ENCODE results near the gene NFIC.
"Not testable (repeated sequence)": the region's sequence is repeated elsewhere in the genome, so short reads cannot be mapped to it uniquely, and the experiment has no call there.

The NFIC gene

GRCh38 chr19:3368441-3368795, 2.0 kb downstream of the NFIC start:
- Mint-ChIP-seq H3K36me3 (ENCODE audit: low read depth) (peaks cover 34% of the 10 kb centered on the region), H3K27me3 (no peaks in the 10 kb centered on the region), H3K4me3 (peak overlapping the region; percentile 73), H3K27ac (peak overlapping the region; percentile 78), H3K9me3 (no peaks in the 10 kb centered on the region), H3K4me1 (ENCODE audit: low read depth) (peaks cover 77% of the 10 kb centered on the region)
- intact Hi-C loops (cut with micrococcal nuclease), result loop anchor here (5.0 kb wide), 1 partner anchor 64 kb away; no protein-coding TSS in a partner anchor

GRCh38 chr19:3368848-3369336, 2.5 kb downstream of the NFIC start:
- intact Hi-C loops (cut with micrococcal nuclease), result loop anchor here (5.0 kb wide), 1 partner anchor 63 kb away; no protein-coding TSS in a partner anchor
- H3K36me3 Mint-ChIP-seq (ENCODE audit: low read depth), result peaks cover 38% of the 10 kb centered on the region
- no peaks in the 10 kb centered on the region for H3K9me3 Mint-ChIP-seq
- H3K27ac Mint-ChIP-seq, result peak overlapping the region; percentile 78
- H3K27me3 Mint-ChIP-seq, result no peaks in the 10 kb centered on the region
- H3K4me1 Mint-ChIP-seq (ENCODE audit: low read depth), result peaks cover 77% of the 10 kb centered on the region
- H3K4me3 Mint-ChIP-seq, result peak overlapping the region; percentile 73

GRCh38 chr19:3369337-3370213, 3.2 kb downstream of the NFIC start:
- Mint-ChIP-seq H3K36me3 (ENCODE audit: low read depth) (peaks cover 45% of the 10 kb centered on the region), H3K27me3 (no peaks in the 10 kb centered on the region), H3K9me3 (no peaks in the 10 kb centered on the region), H3K4me3 (peak overlapping the region; percentile 73), H3K27ac (peak overlapping the region; percentile 78), H3K4me1 (ENCODE audit: low read depth) (peaks cover 77% of the 10 kb centered on the region)
- intact Hi-C loops (cut with micrococcal nuclease), result loop anchor here (5.0 kb wide), 1 partner anchor 63 kb away; no protein-coding TSS in a partner anchor

GRCh38 chr19:3370214-3370720, 3.9 kb downstream of the NFIC start:
- H3K9me3 Mint-ChIP-seq, result no peaks in the 10 kb centered on the region
- H3K4me3 Mint-ChIP-seq, result peak overlapping the region; percentile 73
- intact Hi-C loops (cut with micrococcal nuclease), result no loop called here
- peaks cover 52% of the 10 kb centered on the region for H3K36me3 Mint-ChIP-seq (ENCODE audit: low read depth)
- H3K27ac Mint-ChIP-seq, result peak overlapping the region; percentile 78
- no peaks in the 10 kb centered on the region for H3K27me3 Mint-ChIP-seq
- peaks cover 77% of the 10 kb centered on the region for H3K4me1 Mint-ChIP-seq (ENCODE audit: low read depth)

GRCh38 chr19:3370728-3371591, 4.6 kb downstream of the NFIC start:
- intact Hi-C loops (cut with micrococcal nuclease), result no loop called here
- H3K36me3 Mint-ChIP-seq (ENCODE audit: low read depth), result peaks cover 59% of the 10 kb centered on the region
- H3K4me1 Mint-ChIP-seq (ENCODE audit: low read depth), result peaks cover 76% of the 10 kb centered on the region
- H3K27me3 Mint-ChIP-seq, result no peaks in the 10 kb centered on the region
- H3K4me3 Mint-ChIP-seq, result peak overlapping the region; percentile 73
- no peaks in the 10 kb centered on the region for H3K9me3 Mint-ChIP-seq
- H3K27ac Mint-ChIP-seq, result peak overlapping the region; percentile 78

GRCh38 chr19:3372413-3372812, 6.0 kb downstream of the NFIC start:
- H3K4me3 Mint-ChIP-seq, result no peak overlapping the region
- H3K27me3 Mint-ChIP-seq, result no peaks in the 10 kb centered on the region
- intact Hi-C loops (cut with micrococcal nuclease), result no loop called here
- no peak overlapping the region for H3K27ac Mint-ChIP-seq
- H3K9me3 Mint-ChIP-seq, result no peaks in the 10 kb centered on the region
- H3K4me1 Mint-ChIP-seq (ENCODE audit: low read depth), result peaks cover 76% of the 10 kb centered on the region
- H3K36me3 Mint-ChIP-seq (ENCODE audit: low read depth), result peaks cover 66% of the 10 kb centered on the region

- H3K27ac Mint-ChIP-seq, result no peak overlapping the region
- H3K27me3 Mint-ChIP-seq, result no peaks in the 10 kb centered on the region
Measured at GRCh38 chr19:3373971-3374368, 7.6 kb downstream of the NFIC start.

GRCh38 chr19:3374369-3375112, 8.2 kb downstream of the NFIC start:
- Mint-ChIP-seq H3K4me1 (ENCODE audit: low read depth) (peaks cover 63% of the 10 kb centered on the region), H3K9me3 (no peaks in the 10 kb centered on the region), H3K27me3 (no peaks in the 10 kb centered on the region), H3K36me3 (ENCODE audit: low read depth) (peaks cover 60% of the 10 kb centered on the region), H3K27ac (peak overlapping the region; percentile 2), H3K4me3 (no peak overlapping the region)
- intact Hi-C loops (cut with micrococcal nuclease), result no loop called here

More at GRCh38 chr19:3373971-3374368, 7.6 kb downstream of the NFIC start:
- H3K9me3 Mint-ChIP-seq, result no peaks in the 10 kb centered on the region
- peaks cover 60% of the 10 kb centered on the region for H3K36me3 Mint-ChIP-seq (ENCODE audit: low read depth)
- H3K4me1 Mint-ChIP-seq (ENCODE audit: low read depth), result peaks cover 66% of the 10 kb centered on the region
- intact Hi-C loops (cut with micrococcal nuclease), result no loop called here
- no peak overlapping the region for H3K4me3 Mint-ChIP-seq

- no peaks in the 10 kb centered on the region for H3K27me3 Mint-ChIP-seq
- H3K36me3 Mint-ChIP-seq (ENCODE audit: low read depth), result peaks cover 51% of the 10 kb centered on the region
- peak overlapping the region; percentile 2 for H3K27ac Mint-ChIP-seq
- H3K4me1 Mint-ChIP-seq (ENCODE audit: low read depth), result peaks cover 58% of the 10 kb centered on the region
- intact Hi-C loops (cut with micrococcal nuclease), result no loop called here
- H3K9me3 Mint-ChIP-seq, result no peaks in the 10 kb centered on the region
- no peak overlapping the region for H3K4me3 Mint-ChIP-seq
Measured at GRCh38 chr19:3375221-3376090, 9.1 kb downstream of the NFIC start.

GRCh38 chr19:3376091-3376455, 9.7 kb downstream of the NFIC start:
- H3K4me3 Mint-ChIP-seq; H3K27ac Mint-ChIP-seq; H3K27me3 Mint-ChIP-seq; intact Hi-C loops (cut with micrococcal nuclease); H3K9me3 Mint-ChIP-seq: not testable (repeated sequence)
- Mint-ChIP-seq H3K36me3 (ENCODE audit: low read depth) (peaks cover 57% of the 10 kb centered on the region), H3K4me1 (ENCODE audit: low read depth) (peaks cover 56% of the 10 kb centered on the region)

GRCh38 chr19:3378352-3379150, 12.2 kb downstream of the NFIC start:
- intact Hi-C loops (cut with micrococcal nuclease), result no loop called here
- Mint-ChIP-seq H3K27ac (no peak overlapping the region), H3K9me3 (no peaks in the 10 kb centered on the region), H3K27me3 (no peaks in the 10 kb centered on the region), H3K36me3 (ENCODE audit: low read depth) (peaks cover 69% of the 10 kb centered on the region), H3K4me3 (no peak overlapping the region), H3K4me1 (ENCODE audit: low read depth) (peaks cover 58% of the 10 kb centered on the region)

- intact Hi-C loops (cut with micrococcal nuclease), result no loop called here
- H3K27ac Mint-ChIP-seq, result no peak overlapping the region
- no peak overlapping the region for H3K4me3 Mint-ChIP-seq
- no peaks in the 10 kb centered on the region for H3K27me3 Mint-ChIP-seq
- H3K4me1 Mint-ChIP-seq (ENCODE audit: low read depth), result peaks cover 59% of the 10 kb centered on the region
- no peaks in the 10 kb centered on the region for H3K9me3 Mint-ChIP-seq
- H3K36me3 Mint-ChIP-seq (ENCODE audit: low read depth), result peaks cover 52% of the 10 kb centered on the region
Measured at GRCh38 chr19:3380829-3381228, 14.4 kb downstream of the NFIC start.

Measured in dendritic cell treated with granulocyte-macrophage colony-stimulating factor and Interleukin-4, amounts not matched to agents 40 ng/mL and 50 ng/mL, for 4 days (primary cell).